K562 (cell line): ENCODE measurements around the gene XYLB. TPM values are rescaled to one million over a fixed set of nuclear protein-coding genes. Genes with fewer than 3 reads are reported as not detected.

Source experiments
- CBFA2T2 ChIP-seq: fragments of 450-650 bp; conservative IDR thresholded peaks from 2 replicates; pipeline ENCODE4 v1.6.1; 2017; ENCODE audit warnings: mild to moderate bottlenecking
- E2F3 ChIP-seq: fragments of 250-450 bp; sonication (Bioruptor Pico); IDR thresholded peaks from 2 replicates; pipeline ENCODE4 v1.4.0; 2020; ENCODE audit warnings: mild to moderate bottlenecking
- EP300 ChIP-seq: IDR thresholded peaks from 2 replicates; pipeline ENCODE4 v1.6.1; 2012; ENCODE audit warnings: low read length, improper control_type of control experiment
- ESRRA ChIP-seq: fragments of 450-650 bp; IDR thresholded peaks from 2 replicates; pipeline ENCODE4 v1.6.1; 2014; ENCODE audit warnings: low read depth, mild to moderate bottlenecking, moderate library complexity, borderline replicate concordance
- EWSR1 ChIP-seq: fragments of 450-650 bp; IDR thresholded peaks from 2 replicates; pipeline ENCODE4 v1.6.1; 2018; ENCODE audit warnings: borderline replicate concordance, mild to moderate bottlenecking, low read depth, moderate library complexity; ENCODE audit not compliant: partially characterized antibody
- HNRNPL ChIP-seq: fragments of 200-400 bp; formaldehyde crosslinking; IDR thresholded peaks from 2 replicates; pipeline ENCODE4 v1.6.1; 2017; ENCODE audit warnings: low read depth, mild to moderate bottlenecking, low read length
- KDM5B ChIP-seq: fragments of 200-600 bp; sonication (generic); IDR thresholded peaks from 2 replicates; pipeline ENCODE4 v1.6.1; 2012; ENCODE audit warnings: low read depth, mild to moderate bottlenecking, moderate library complexity, low read length, control low read depth, inconsistent platforms; ENCODE audit not compliant: insufficient replicate concordance
- L3MBTL2 ChIP-seq: fragments of 450-650 bp; IDR thresholded peaks from 2 replicates; pipeline ENCODE4 v1.6.1; 2016; ENCODE audit warnings: mild to moderate bottlenecking, moderate library complexity
- NR2C2 ChIP-seq, 2 experiments: fragments of 200-800 bp in 1 of 2; sonication (Bioruptor generic) in 1 of 2; sonication (generic) in 1 of 2; formaldehyde crosslinking in 1 of 2; IDR thresholded peaks; 2 replicates each; pipeline versions ENCODE4 v1.6.1 to v1.8.0; 2016 to 2022; ENCODE audit warnings: mild to moderate bottlenecking in 1 of 2, missing compliant biosample characterization in 1 of 2, missing genetic modification characterization in 1 of 2, missing genetic modification reagents in 1 of 2
- PHB ChIP-seq: fragments of 250-450 bp; sonication (Bioruptor Pico); IDR thresholded peaks from 2 replicates; pipeline ENCODE4 v1.5.0; 2021
- TCF7 ChIP-seq: sonication (generic); IDR thresholded peaks from 2 replicates; pipeline ENCODE4 v1.6.1; 2016; ENCODE audit warnings: antibody characterized with exemption, borderline replicate concordance
- XRCC4 ChIP-seq: IDR thresholded peaks from one replicate; pipeline ENCODE4 v1.6.1; 2011; ENCODE audit not compliant: insufficient read depth, insufficient read length; ENCODE audit errors: extremely low read depth
- ZNF23 ChIP-seq: fragments of 250-450 bp; sonication (Bioruptor Pico); IDR thresholded peaks from 2 replicates; pipeline ENCODE4 v1.4.0; 2020; ENCODE audit warnings: mild to moderate bottlenecking
- polyA plus RNA-seq, 8 experiments: library from polyadenylated mRNA; depleted of rRNA in 4 of 8; stranded (reverse) in 5 of 8; unstranded in 3 of 8; fragments of >200 nt; fragmentation: Nextera tagmentation in 2 of 8; fragmentation: Illumina TruSeq in 1 of 8; extraction: Ambion mirVana in 2 of 8; extraction: Trizol in 1 of 8; gene quantifications; 2 replicates each; pipeline versions ENCODE4 v1.2.1 to v1.2.3, GENCODE V29; 2011 to 2014; ENCODE audit warnings: inconsistent platforms in 1 of 8, missing spikeins in 1 of 8
- total RNA-seq, 7 experiments: library from RNA; depleted of rRNA in 6 of 7; stranded (reverse); fragments of >200 nt in 6 of 7; fragmentation: Illumina TruSeq in 2 of 7; extraction: Trizol in 2 of 7; gene quantifications; 2 replicates each; pipeline versions ENCODE4 v1.2.1 to v1.2.3, GENCODE V29; 2011 to 2021; ENCODE audit warnings: low replicate concordance in 1 of 7
- TF ChIP-seq, protein P1 (sequence below), 2 experiments: IDR thresholded peaks in 1 of 2; conservative IDR thresholded peaks in 1 of 2; 2 replicates each; pipeline ENCODE4 v1.6.1; 2016; ENCODE audit warnings: low read depth in 2 of 2, mild to moderate bottlenecking in 1 of 2, missing compliant biosample characterization in 1 of 2, missing genetic modification characterization in 1 of 2, moderate library complexity in 1 of 2
- TF ChIP-seq, protein P2 (sequence below): fragments of 450-650 bp; formaldehyde crosslinking; conservative IDR thresholded peaks from 2 replicates; pipeline ENCODE4 v1.4.0; 2022; ENCODE audit warnings: mild to moderate bottlenecking, missing genetic modification characterization
- TF ChIP-seq, protein P3 (sequence below): fragments of 250-450 bp; sonication (Bioruptor Pico); IDR thresholded peaks from 2 replicates; pipeline ENCODE4 v1.5.1; 2021; ENCODE audit warnings: mild to moderate bottlenecking

The XYLB gene
- total and polyA plus RNA-seq, 9 of the 15 experiments (the other 6 are each of a cell fraction or from before 2014, with no cell fraction given) = 4.0 to 20.2 (median 13.2) TPM

DNA sequence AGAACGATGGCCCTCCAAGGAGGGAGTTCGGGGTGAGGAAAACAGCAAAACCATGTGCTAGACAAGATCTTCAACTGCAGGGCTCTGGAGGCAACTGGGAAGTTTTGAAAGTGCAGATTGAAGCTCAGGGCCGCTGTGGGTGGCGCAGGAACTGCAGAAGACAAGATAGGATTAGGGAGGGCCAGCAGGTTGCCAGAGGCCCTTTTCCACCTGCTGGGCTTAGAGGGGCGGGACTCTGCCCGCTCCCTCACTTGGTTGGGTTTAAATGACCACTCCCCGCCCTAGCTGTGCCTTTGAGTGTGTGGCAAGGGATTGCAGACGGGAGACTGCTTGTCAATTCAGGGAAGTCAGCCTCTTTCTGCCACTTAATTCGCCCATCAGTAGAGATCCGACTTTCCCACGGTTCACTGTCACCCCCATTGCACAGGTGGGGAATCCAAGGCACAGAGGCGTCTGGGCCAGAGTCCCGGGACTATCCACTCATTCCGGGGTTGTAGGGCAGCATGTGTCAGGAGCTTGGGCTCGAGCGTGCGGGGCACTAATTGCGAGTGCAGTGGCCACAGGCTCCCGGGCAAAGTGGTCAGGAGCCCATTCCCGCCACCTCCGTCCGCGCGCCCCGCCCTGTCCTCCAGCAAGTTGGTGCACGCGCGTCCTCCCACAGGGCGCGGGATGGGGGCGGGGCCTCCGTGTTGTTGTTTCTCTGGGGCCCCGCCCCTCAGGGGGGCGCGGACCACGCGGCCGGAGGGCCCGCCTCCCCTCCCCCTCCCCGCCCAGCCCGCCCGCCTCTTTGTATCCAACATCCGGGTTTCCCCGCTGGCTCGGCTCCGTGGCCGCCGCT is 106.7 kb downstream of the XYLB start, which contains the start of gene ACVR2B (continued):
- TF ChIP-seq, protein P1, sequence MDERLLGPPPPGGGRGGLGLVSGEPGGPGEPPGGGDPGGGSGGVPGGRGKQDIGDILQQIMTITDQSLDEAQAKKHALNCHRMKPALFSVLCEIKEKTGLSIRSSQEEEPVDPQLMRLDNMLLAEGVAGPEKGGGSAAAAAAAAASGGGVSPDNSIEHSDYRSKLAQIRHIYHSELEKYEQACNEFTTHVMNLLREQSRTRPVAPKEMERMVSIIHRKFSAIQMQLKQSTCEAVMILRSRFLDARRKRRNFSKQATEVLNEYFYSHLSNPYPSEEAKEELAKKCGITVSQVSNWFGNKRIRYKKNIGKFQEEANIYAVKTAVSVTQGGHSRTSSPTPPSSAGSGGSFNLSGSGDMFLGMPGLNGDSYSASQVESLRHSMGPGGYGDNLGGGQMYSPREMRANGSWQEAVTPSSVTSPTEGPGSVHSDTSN (CRISPR knock-in tag; IDR thresholded peaks at IDR 0.05; ENCODE audit: low read depth) = no peak
- TF ChIP-seq, protein P1 (tag; conservative IDR thresholded peaks at IDR 0.05; ENCODE audit: low read depth) = no peak
- TF ChIP-seq E2F3 (CRISPR knock-in tag) (peak; percentile 61; the same call in 1 of the 2 replicates), ZNF23 (no peak), ESRRA (no peak), HNRNPL (no peak), KDM5B (no peak), EWSR1 (no peak), NR2C2 (CRISPR knock-in tag; IDR thresholded peaks at IDR 0.05) (0 out of 2 replicates have a peak, but pooled peaks have one; percentile 21), NR2C2 (tag; IDR thresholded peaks at IDR 0.05) (no peak), TCF7 (no peak), XRCC4 (no peak), EP300 (no peak), CBFA2T2 (0 out of 2 replicates have a peak, but pooled peaks have one; percentile 12), L3MBTL2 (peak; percentile 81), PHB (CRISPR knock-in tag) (no peak)
- TF ChIP-seq, protein P2, sequence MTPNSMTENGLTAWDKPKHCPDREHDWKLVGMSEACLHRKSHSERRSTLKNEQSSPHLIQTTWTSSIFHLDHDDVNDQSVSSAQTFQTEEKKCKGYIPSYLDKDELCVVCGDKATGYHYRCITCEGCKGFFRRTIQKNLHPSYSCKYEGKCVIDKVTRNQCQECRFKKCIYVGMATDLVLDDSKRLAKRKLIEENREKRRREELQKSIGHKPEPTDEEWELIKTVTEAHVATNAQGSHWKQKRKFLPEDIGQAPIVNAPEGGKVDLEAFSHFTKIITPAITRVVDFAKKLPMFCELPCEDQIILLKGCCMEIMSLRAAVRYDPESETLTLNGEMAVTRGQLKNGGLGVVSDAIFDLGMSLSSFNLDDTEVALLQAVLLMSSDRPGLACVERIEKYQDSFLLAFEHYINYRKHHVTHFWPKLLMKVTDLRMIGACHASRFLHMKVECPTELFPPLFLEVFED (CRISPR knock-in tag) = no peak
- TF ChIP-seq, protein P3, sequence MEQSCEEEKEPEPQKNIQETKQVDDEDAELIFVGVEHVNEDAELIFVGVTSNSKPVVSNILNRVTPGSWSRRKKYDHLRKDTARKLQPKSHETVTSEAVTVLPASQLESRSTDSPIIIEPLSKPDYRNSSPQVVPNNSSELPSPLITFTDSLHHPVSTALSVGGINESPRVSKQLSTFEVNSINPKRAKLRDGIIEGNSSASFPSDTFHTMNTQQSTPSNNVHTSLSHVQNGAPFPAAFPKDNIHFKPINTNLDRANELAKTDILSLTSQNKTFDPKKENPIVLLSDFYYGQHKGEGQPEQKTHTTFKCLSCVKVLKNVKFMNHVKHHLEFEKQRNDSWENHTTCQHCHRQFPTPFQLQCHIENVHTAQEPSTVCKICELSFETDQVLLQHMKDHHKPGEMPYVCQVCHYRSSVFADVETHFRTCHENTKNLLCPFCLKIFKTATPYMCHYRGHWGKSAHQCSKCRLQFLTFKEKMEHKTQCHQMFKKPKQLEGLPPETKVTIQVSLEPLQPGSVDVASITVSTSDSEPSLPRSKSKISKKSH (CRISPR knock-in tag) = no peak
